Liver (tissue), 3 donors: ENCODE data around the gene ZNF580.

Source experiments
- CTCF ChIP-seq: fragments of 150-350 bp; IDR thresholded peaks from 2 replicates; pipeline ENCODE4 v1.5.1; 2017; ENCODE audit warnings: improper control_type of control experiment, low read depth, low read length; ENCODE audit not compliant: missing input control
- NR2F2 ChIP-seq: IDR thresholded peaks from 2 replicates; pipeline ENCODE4 v1.6.1; 2016; ENCODE audit warnings: antibody characterized with exemption
- YY1 ChIP-seq: IDR thresholded peaks from 2 replicates; pipeline ENCODE4 v1.6.1; 2016; ENCODE audit warnings: antibody characterized with exemption, mild to moderate bottlenecking
- donor health status: healthy.
- donor health status: healthy.

- no peak for TF ChIP-seq CTCF
- no peak for TF ChIP-seq NR2F2
- TF ChIP-seq YY1: no peak
Measured at GRCh38 chr19:55644191-55644833, 3.5 kb downstream of the ZNF580 start.
